Middle frontal gyrus (tissue), 1 donor: ENCODE results near the gene CHI3L2.

Source experiments
- DNase-seq: peaks from one replicate; pipeline ENCODE4 v3.0.0-alpha.2; 2015; ENCODE audit warnings: low spot score; ENCODE audit errors: extremely low spot score

The CHI3L2 gene

GRCh38 chr1:111251570-111251969, 24.1 kb downstream of the CHI3L2 start:
- no peak for DNase-seq

GRCh38 chr1:111252786-111253185, 25.3 kb downstream of the CHI3L2 start:
- DNase-seq, result no peak

- peak; percentile 41 for DNase-seq
These were observed 26.4 kb downstream of the CHI3L2 start for GRCh38 chr1:111253876-111254275.

- no peak for DNase-seq
These were observed 29.6 kb downstream of the CHI3L2 start for GRCh38 chr1:111256988-111257658.

DNA sequence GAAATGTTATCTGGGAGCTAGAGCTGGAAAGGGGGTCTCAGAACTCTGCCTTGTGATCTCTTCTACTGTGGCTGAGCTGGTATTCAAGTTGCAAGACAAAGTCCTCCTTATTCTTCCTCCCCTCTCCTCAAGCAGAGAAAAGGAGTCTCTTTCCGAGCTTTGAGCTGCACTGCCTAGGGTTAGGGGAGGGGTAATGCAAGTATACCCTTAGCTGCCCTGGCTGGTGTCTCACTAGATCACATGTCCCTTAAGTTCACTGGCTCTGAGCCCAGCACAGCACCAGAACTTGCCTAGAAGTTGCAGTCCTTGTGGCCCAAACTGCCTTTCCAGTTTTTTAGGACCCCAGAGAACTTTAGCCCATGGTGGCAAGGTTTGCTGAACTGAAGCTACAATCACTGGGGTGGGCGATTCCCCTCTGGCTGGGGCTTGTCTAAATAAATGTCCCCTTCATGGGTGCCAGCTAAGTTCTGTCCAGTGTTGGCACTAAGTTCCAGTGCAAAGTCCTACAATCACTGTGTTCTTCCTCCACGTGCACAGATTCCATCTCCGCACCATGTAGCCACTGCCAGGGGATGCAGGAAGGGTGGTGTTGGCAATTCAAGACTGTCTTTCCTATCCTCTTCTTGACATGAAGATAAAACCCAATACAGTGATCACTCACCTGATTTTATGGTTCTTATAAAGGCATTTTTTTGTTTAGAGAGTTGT, 40.4 kb downstream of the CHI3L2 start:
- DNase-seq, result no peak

- DNase-seq, result no peak
These were observed 42.4 kb downstream of the CHI3L2 start for GRCh38 chr1:111269825-111270406.

DNA sequence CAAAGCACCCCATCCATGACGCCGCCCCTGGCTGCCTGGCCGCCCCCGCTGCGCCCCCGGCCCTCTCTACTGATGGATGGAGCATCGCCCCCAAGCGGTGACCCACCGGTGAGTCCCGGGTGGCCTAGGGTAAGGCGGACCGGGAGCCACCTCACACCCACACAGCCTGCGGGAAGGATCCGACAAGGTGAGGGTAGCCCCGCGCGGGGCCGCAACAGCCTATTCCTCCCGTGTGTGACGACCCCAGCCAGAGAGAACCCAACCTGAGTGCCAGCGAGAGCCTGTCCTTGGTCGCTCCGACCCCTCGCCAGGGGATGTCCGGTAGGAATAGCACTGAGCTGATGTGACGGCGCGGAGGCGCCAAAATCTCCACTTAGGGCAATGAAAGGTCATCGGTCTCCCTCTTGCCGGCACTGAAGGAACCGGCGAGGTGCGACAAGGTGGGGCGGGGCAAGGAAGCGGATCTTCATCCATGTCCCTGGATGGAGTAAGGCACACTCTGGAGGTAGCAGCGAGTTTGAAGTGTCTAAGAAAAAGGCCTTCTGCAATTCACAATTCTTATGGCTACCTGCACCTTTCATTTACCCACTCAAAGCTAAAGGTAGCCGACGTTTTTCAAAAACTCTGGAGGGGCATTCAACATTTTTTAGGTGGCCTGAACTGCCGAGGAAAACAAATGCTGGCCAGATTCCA, 43.4 kb downstream of the CHI3L2 start:
- no peak for DNase-seq

GRCh38 chr1:111271464-111271801, 43.9 kb downstream of the CHI3L2 start:
- no peak for DNase-seq

GRCh38 chr1:111272081-111272480, 44.6 kb downstream of the CHI3L2 start:
- DNase-seq, result no peak

DNA sequence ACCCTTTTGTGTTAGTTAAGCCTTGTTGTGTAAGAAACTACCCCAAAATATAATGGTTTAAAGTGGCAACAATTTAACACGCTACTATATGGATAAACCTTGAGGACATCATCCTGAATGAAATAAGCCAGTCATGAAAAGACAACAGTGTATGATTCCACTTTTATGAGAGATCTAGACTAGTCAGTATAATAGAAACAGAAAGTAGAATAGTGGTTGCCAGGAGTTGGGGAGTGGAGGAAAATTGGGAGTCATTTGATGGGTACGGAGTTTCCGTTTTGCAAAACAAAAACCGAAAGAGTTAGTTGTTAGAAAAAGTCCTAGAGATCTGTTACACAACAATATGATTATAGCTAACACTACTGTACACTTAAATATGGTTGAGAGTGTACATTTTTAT, 47.1 kb downstream of the CHI3L2 start:
- DNase-seq, result no peak

GRCh38 chr1:111275079-111275478, 47.6 kb downstream of the CHI3L2 start:
- DNase-seq, result no peak

- no peak for DNase-seq
These were observed 48.4 kb downstream of the CHI3L2 start for GRCh38 chr1:111275780-111276433.

GRCh38 chr1:111279144-111279543, 51.6 kb downstream of the CHI3L2 start:
- no peak for DNase-seq

- DNase-seq, result no peak
These were observed 52.8 kb downstream of the CHI3L2 start for GRCh38 chr1:111280267-111280666.

DNA sequence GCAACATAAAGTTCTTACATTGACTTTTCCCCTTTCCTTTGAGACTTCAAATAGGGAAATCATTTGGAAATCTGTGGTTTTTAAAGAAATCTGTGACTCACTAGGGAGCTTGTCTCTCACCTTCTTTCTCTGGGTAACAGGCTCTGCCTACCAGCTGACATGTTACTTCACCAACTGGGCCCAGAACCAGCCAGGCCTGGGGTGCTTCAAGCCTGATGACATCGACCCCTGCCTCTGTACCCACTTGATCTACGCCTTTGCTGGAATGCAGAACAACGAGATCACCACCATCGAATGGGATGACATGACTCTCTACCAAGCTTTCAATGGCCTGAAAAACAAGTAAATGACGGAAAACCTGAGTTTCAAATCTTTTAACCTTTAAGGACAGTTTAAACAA, 53.9 kb downstream of the CHI3L2 start:
- DNase-seq, result no peak

- DNase-seq, result no peak
These were observed 56.3 kb downstream of the CHI3L2 start for GRCh38 chr1:111283838-111284237.

DNA sequence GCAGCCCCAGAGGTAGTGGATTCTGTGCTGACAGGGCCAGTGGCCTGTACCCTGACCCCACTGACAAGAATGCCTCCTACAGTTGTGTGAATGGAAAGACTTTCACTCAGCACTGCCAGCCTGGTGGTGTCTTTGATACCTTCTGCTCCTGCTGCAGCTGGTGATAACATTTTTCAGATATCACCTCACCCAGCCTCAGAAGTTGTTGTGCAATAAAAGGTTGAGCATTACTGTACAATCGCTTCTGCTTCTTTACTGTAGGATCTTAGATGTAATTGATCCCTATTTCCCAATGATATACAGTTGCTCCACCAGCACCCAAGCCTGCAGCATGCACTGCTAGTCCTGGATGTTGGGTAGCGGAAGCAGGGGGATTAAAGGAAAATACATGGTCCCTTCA, 58.4 kb downstream of the CHI3L2 start:
- DNase-seq, result no peak

DNA sequence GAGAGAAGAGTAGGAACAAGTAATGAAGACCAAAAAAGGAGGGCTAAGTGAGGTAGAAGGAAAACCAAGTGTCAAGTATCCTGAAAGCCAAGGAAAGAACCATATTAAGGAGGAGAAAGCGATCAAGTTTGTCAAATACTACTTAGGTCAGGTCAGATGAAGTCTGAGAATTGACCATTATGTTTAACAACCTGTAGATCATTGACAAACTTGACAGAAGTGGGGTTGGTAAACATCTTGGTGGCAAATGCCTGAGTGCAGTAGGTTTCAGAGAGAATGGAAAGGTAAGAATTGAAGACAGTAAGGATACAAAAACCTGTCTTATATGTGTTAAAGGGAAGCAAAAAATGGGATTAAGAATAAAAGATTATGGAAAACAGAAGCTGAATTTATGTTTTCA, 59.4 kb downstream of the CHI3L2 start:
- no peak for DNase-seq

DNA sequence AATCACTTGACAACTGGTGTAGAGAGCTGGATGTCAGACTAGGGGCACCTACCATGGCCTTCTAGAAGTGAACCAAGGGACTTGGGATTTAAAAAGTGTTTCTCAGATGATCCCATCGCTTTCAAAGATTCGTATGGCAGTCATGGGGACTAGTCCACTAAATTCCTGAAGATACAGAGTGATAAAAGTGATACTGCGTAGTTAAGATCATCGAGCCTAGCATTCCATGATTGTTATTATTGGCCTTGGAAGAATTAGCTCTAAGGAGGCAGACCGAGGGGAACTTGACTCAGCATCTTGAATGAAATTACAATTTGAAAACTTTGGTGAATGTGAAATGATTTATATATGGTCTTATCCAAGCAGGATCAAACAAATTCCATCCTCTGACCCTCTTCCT, 61.9 kb downstream of the CHI3L2 start:
- DNase-seq, result no peak

DNA sequence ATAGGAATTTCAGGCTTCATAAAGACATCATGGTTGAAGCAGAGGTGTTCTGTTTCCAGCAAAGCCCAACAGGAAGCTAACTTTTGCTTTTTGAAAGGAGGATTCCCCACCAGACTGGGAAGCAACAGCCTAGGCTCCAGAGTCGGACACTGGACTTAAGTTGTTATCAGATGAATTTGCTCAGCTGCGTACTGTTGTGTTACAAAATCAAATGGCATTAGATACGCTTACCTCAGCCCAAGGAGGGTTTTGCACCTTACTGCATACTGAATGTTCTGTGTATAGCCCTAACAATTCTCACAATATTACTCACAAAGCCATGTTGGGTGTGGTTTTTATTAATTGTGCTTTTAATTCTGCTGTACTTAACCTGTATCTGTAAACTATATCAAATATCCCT, 62.6 kb downstream of the CHI3L2 start:
- no peak for DNase-seq

GRCh38 chr1:111290630-111291029, 63.1 kb downstream of the CHI3L2 start, which contains the start of gene CHIA:
Gene CHIA (plus strand): TSS chr1:111290851. CDS start chr1:111310468, 19,617 bp downstream.
- no peak for DNase-seq
